HG03457 (cell line): ENCODE results near the gene ERF.
"Not testable (repeated sequence)": the region's sequence is repeated elsewhere in the genome, so short reads cannot be mapped to it uniquely, and the experiment has no call there.

ENCODE experiments used
- ATAC-seq: cut with Tn5 transposase; IDR thresholded peaks from one replicate; pipeline ENCODE4 v1.9.1; 2021; ENCODE audit warnings: moderate number of reproducible peaks; ENCODE audit not compliant: unreplicated experiment

ERF gene

DNA sequence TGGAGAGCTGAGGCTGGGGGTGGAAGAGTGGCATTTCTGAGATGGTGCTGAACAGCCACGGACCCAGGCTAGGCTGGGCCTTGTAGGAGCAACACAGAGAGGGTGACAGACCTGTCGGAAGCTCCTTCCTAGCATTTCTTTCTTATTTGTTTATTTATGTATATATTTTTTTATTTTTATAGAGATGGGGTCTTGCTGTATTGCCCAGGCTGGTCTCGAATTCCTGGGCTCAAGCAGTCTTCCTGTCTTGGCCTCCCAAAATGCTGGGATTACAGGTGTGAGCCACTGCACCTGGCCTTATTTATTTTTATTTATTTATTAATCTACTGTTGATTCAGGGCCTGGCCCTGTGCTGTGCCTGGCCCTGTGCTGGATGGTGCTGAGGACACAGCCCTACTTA is 20.6 kb upstream of the ERF start:
- no peak for ATAC-seq

DNA sequence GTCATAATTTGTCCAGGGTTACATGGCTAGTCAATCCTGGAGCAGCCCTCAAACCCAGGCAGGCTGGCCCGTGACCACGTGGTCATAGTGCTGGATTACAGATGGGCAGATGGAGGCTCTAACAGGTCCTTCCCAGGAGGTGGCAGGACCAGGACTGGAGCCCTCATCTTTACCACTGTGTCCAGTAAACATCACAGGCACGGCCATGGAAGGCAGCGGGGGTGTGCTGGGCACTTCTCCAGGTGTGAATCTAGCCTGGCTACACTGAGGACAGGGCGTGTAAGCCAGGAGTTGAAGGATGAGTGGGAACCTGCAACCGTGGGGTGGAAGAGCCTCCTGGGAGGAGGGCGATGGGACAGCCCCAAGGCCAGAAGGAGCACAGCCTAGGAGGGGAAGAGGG is 20.2 kb upstream of the ERF start:
- ATAC-seq = no peak

DNA sequence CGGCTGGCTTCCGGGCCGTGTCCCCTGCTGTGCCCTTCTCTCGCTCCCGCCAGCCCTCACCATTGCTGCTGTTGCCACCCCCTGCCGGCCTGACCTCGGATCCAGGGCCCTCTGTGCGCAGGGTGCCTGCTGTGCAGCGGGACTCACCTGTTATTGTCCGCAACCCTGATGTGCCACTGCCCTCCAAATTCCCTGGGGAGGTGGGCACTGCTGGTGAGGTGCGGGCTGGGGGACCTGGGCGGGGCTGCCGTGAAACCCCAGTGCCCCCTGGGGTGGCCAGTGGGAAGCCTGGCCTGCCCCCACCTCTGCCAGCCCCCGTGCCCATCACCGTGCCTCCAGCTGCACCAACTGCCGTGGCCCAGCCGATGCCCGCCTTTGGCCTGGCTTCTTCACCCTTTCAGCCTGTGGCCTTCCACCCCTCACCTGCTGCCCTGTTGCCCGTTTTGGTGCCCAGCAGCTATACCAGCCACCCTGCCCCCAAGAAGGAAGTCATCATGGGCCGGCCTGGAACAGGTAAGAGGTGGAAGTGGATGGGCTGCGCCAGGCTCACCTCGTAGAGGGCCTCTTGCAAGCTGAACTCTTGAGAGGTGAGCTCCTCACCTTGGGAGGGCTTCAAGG is 19.2 kb upstream of the ERF start:
- ATAC-seq = no peak

- ATAC-seq = no peak
Measured at GRCh38 chr19:42273407-42274064, 18.6 kb upstream of the ERF start.

GRCh38 chr19:42272989-42273406 is 18.1 kb upstream of the ERF start:
- ATAC-seq = no peak

- no peak for ATAC-seq
Measured at GRCh38 chr19:42272535-42272897, 17.6 kb upstream of the ERF start.

GRCh38 chr19:42271861-42272534 is 17.1 kb upstream of the ERF start:
- no peak for ATAC-seq

GRCh38 chr19:42271045-42271419 is 16.1 kb upstream of the ERF start:
- no peak for ATAC-seq

DNA sequence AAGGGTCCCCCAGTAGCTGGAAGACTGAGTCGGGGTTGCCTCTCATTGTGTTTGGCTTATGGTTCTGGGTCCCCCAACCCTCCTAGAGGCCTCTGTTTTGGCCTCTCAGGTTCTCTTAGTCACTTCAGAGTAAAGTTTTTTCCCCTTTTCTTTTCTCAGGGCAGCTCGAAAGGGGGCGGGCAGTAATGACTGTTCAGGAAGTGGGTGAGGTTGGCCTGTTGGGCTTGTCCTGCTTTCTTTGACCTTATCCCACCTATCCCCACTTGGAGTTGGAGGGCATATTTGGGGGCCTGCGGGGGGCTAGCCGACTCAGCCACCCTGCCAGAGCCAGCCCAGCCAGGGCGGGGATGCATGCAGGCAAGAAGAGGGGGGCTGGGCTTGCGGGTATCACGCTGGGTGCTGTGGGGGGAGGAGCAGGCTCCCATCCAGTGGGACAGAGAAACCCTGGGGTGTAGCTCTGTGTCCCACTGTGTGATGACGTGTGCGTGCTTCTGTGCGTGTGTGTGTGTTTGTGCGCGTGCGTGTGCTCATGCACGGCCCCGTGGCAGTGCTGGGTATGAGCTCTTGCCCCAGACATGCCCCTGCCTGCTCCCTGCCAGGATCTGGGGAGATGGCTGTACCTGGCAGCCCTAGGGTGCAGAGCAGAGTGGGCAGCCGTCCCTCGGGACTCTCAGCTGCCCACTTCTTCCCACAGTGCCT is 15.6 kb upstream of the ERF start:
- no peak for ATAC-seq

GRCh38 chr19:42269478-42270345 is 14.8 kb upstream of the ERF start:
- ATAC-seq = no peak

GRCh38 chr19:42268704-42269477 is 14.0 kb upstream of the ERF start, which contains the start of gene CIC:
TSS of gene CIC (plus strand) at chr19:42269252. CDS start at chr19:42271784, 2,532 bp downstream.
- ATAC-seq = peak; percentile 69

DNA sequence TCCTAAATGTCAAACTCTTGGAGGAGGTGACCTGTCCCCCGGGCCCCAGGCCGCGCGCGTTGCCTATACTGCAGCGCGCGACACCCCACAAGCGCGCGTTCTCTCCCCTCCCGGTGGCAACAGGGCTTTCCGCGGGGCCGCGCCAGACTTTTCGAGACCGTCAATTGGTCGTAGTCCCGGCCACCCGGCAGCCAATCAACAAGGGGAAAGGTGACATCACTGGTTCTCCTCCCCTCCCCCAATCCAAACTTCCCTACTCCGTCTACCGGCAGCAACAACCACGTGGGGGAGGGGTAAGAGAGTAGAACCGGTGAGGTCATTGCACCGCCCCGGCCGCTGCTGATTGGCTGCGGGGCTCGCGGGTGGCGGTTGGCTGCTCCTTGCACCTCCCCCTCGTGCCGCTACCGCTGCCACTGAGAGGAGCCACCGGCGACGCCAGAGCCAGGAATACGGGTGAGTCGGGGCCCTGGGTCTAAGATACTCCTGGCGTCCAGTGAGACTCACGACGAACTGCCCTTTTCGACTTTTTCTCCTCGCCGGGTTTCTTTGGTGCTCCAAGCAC is 13.3 kb upstream of the ERF start:
- peak; percentile 40 for ATAC-seq

DNA sequence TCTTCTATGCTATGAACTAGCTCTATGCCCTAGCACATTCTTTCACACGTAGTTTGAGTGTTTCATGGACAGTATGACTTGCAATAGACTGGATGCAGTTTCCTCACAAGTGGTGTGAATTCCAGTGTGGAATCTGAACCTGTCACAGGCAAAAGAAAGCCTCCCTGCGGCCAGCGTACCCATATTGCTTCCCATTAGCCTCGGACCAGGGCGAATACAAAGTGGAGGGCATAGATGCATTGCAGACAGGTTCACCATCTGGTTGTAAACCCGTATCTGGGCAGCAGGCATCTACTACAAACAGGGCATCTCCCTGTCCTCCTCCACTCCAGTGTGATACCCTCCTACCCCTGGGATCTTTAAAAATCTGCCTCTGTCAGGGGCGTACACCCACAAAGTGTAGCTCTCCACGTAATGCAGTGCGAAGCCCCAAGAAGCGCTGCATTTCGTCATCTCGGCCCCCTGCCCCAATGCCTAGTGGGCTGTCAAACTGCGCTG is 12.8 kb upstream of the ERF start:
- no peak for ATAC-seq

DNA sequence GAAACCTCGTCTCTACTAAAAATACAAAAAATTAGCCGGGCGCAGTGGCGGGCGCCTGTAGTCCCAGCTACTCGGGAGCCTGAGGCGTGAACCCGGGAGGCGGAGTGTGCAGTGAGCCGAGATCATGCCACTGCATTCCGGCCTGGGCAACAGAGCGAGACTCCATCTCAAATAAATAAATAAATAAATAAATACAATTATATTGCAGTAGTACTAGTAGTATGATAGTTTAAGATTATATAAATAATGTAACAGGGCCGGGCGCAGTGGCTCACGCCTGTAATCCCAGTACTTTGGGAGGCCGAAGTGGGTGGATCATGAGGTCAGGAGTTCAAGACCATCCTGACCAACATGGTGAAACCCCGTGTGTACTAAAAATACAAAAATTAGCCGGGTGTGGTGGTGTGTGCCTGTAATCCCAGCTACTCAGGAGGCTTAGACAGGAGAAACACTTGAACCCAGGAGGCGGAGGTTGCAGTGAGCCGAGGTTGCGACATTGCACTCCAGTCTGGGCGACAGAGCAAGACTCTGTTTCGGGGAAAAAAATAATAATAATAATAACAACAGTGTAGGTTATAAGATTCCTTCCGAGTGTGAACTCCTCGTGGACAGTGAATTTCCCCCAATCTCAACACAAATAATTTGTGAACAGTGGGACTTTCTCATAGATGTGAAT is 12.1 kb upstream of the ERF start:
- ATAC-seq = not testable (repeated sequence)

GRCh38 chr19:42266105-42266504 is 11.2 kb upstream of the ERF start:
- not testable (repeated sequence) for ATAC-seq

DNA sequence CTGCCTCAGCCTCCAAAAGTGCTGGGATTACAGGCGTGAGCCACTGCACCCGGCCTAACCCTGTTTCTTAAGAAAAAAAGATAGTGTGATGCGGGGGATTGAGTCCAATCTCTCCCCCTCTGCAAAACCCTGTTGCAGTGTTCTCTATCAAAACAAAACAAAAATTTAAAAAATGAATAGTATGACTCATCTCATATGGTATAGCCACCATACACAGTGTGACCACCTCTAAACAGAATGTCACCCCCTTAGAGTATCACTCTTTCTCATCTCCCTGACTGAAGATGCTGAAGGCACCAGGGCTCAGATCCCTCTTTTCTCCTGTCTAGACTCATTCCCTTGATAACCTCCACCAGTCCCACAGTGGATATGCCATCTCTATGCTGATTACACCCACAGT is 6.8 kb upstream of the ERF start:
- no peak for ATAC-seq

DNA sequence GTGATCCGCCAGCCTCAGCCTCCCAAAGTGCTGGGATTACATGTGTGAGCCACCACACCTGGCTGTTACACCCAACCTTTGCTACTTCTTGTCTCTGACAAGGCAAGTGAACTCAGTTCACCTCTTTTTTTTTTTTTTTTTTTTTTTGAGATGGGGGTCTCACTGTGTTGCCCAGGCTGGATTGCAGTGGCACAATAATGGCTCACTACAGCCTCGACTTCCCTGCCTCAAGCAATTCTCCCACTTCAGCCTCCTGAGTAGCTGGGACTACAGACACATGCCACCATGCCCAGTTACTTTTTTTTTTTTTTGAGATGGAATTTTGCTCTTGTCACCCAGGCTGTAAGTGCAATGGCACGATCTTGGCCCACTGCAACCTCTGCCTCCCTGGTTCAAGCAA is 2.9 kb upstream of the ERF start:
- ATAC-seq = not testable (repeated sequence)

- no peak for ATAC-seq
Measured at GRCh38 chr19:42255766-42256745, 1.1 kb upstream of the ERF start.
